HG02973 (cell line): ENCODE measurements around the gene A4GNT.
A peak's percentile ranks its signal among the peaks of the same experiment; 100 is the strongest.
"Not testable (repeated sequence)": the region's sequence is repeated elsewhere in the genome, so short reads cannot be mapped to it uniquely, and the experiment has no call there.

Experiments
- ATAC-seq: cut with Tn5 transposase; IDR thresholded peaks from one replicate; pipeline ENCODE4 v1.9.1; 2021; ENCODE audit warnings: moderate library complexity; ENCODE audit not compliant: unreplicated experiment

A4GNT gene

GRCh38 chr3:138119423-138119766, 12.8 kb downstream of the A4GNT start:
- ATAC-seq, result no peak

GRCh38 chr3:138118612-138119422, 13.4 kb downstream of the A4GNT start:
- ATAC-seq, result peak; percentile 72

GRCh38 chr3:138114988-138115971, 16.9 kb downstream of the A4GNT start, which contains the start of gene DZIP1L:
DZIP1L (minus strand) TSS chr3:138115608; CDS start chr3:138103971, 11,637 bp downstream.
- peak; percentile 80 for ATAC-seq

- no peak for ATAC-seq
Measured at GRCh38 chr3:138114431-138114918, 17.7 kb downstream of the A4GNT start.

- no peak for ATAC-seq
Measured at GRCh38 chr3:138113326-138113725, 18.9 kb downstream of the A4GNT start.

- ATAC-seq, result no peak
Measured at GRCh38 chr3:138112362-138112761, 19.8 kb downstream of the A4GNT start.

- ATAC-seq, result no peak
Measured at GRCh38 chr3:138105598-138105997, 26.6 kb downstream of the A4GNT start.

GRCh38 chr3:138103466-138103865, 28.7 kb downstream of the A4GNT start:
- ATAC-seq, result no peak

- not testable (repeated sequence) for ATAC-seq
Measured at GRCh38 chr3:138101351-138101940, 30.7 kb downstream of the A4GNT start.

GRCh38 chr3:138099417-138099816, 32.8 kb downstream of the A4GNT start:
- no peak for ATAC-seq

GRCh38 chr3:138097192-138098172, 34.7 kb downstream of the A4GNT start:
- ATAC-seq, result peak; percentile 78

GRCh38 chr3:138093721-138094120, 38.5 kb downstream of the A4GNT start:
- no peak for ATAC-seq

GRCh38 chr3:138092023-138092422, 40.2 kb downstream of the A4GNT start:
- no peak for ATAC-seq

GRCh38 chr3:138089091-138089490, 43.1 kb downstream of the A4GNT start:
- no peak for ATAC-seq

GRCh38 chr3:138085745-138086144, 46.4 kb downstream of the A4GNT start:
- ATAC-seq, result not testable (repeated sequence)

- ATAC-seq, result no peak
Measured at GRCh38 chr3:138084196-138084595, 48.0 kb downstream of the A4GNT start.

GRCh38 chr3:138082992-138083386, 49.2 kb downstream of the A4GNT start:
- ATAC-seq, result peak; percentile 37

- peak; percentile 79 for ATAC-seq
Measured at GRCh38 chr3:138082085-138082991, 49.9 kb downstream of the A4GNT start.
